DND-41 (cell line): ENCODE measurements around the gene PRR13.

Experiments used
- ATAC-seq: fragments of 200-7000 bp; cut with Tn5 transposase; 3 replicates; pipeline ENCODE4 v1.9.1; 2021; ENCODE audit warnings: low read depth; ENCODE audit not compliant: insufficient read depth
- DNase-seq: peaks from one replicate; pipeline ENCODE4 v3.0.0-alpha.2; 2020
- H2AFZ ChIP-seq: 2 replicates; pipeline ENCODE4 v1.6.0; 2012; ENCODE audit warnings: low read depth, low read length
- H3K27ac ChIP-seq: 2 replicates; pipeline ENCODE4 v1.5.1; 2012; ENCODE audit warnings: low read length, inconsistent platforms
- H3K27me3 ChIP-seq: fragments of 200-600 bp; sonication (generic); 2 replicates; pipeline ENCODE4 v1.6.0; 2012; ENCODE audit warnings: low read length, mild to moderate bottlenecking, inconsistent platforms; ENCODE audit not compliant: insufficient read depth, poor library complexity
- H3K36me3 ChIP-seq: 2 replicates; pipeline ENCODE4 v1.5.1; 2012; ENCODE audit warnings: low read length, inconsistent platforms; ENCODE audit not compliant: insufficient read depth
- H3K4me1 ChIP-seq: 2 replicates; pipeline ENCODE4 v1.5.1; 2012; ENCODE audit warnings: mild to moderate bottlenecking, low read length; ENCODE audit not compliant: insufficient read depth
- H3K4me2 ChIP-seq: 2 replicates; pipeline ENCODE4 v1.6.0; 2012; ENCODE audit warnings: mild to moderate bottlenecking, moderate library complexity, low read length, inconsistent platforms; ENCODE audit not compliant: insufficient read depth
- H3K4me3 ChIP-seq, 2 experiments: fragments of 200-600 bp in 1 of 2; shearing (Covaris generic) in 1 of 2; 2 replicates each; pipeline ENCODE4 v1.5.1; 2012 to 2016; ENCODE audit warnings: inconsistent platforms in 2 of 2, low read length in 2 of 2, mild to moderate bottlenecking in 2 of 2, low read depth in 1 of 2, moderate library complexity in 1 of 2
- H3K79me2 ChIP-seq: 2 replicates; pipeline ENCODE4 v1.6.0; 2012; ENCODE audit warnings: low read length, inconsistent platforms; ENCODE audit not compliant: insufficient read depth
- H3K9ac ChIP-seq: 2 replicates; pipeline ENCODE4 v1.6.0; 2012; ENCODE audit warnings: low read depth, mild to moderate bottlenecking, inconsistent platforms, low read length, moderate library complexity
- H3K9me3 ChIP-seq: 2 replicates; pipeline ENCODE4 v1.5.1; 2012; ENCODE audit warnings: low read length, moderate library complexity, mild to moderate bottlenecking, inconsistent platforms; ENCODE audit not compliant: insufficient read depth, severe bottlenecking
- H4K20me1 ChIP-seq: 2 replicates; pipeline ENCODE4 v1.6.0; 2012; ENCODE audit warnings: low read length; ENCODE audit not compliant: insufficient read depth
- EZH2 ChIP-seq: IDR thresholded peaks from 3 replicates; pipeline ENCODE4 v1.6.1; 2012; ENCODE audit warnings: borderline replicate concordance, low read depth, mild to moderate bottlenecking, moderate library complexity, low read length, inconsistent platforms; ENCODE audit not compliant: severe bottlenecking
- TF ChIP-seq, protein P1 (sequence below): IDR thresholded peaks from 2 replicates; pipeline ENCODE4 v1.5.1; 2012; ENCODE audit warnings: borderline replicate concordance, low read length, moderate library complexity, mild to moderate bottlenecking; ENCODE audit not compliant: poor library complexity, severe bottlenecking; ENCODE audit errors: extremely low read depth

Gene PRR13

GRCh38 chr12:53484686-53485575 lies 43.4 kb downstream of the PRR13 start:
- Histone ChIP-seq H3K36me3 (peaks cover 79% of the 10 kb centered on the region), H2AFZ (no peak overlapping the region), H3K4me2 (no peak overlapping the region), H3K27ac (no peak overlapping the region), H3K9me3 (no peaks in the 10 kb centered on the region), H3K79me2 (peaks cover 2% of the 10 kb centered on the region; the same call in 1 of the 2 replicates), H4K20me1 (peaks cover 40% of the 10 kb centered on the region), H3K27me3 (no peaks in the 10 kb centered on the region), H3K9ac (no peak overlapping the region), H3K4me3 (no peak overlapping the region), H3K4me1 (no peaks in the 10 kb centered on the region)
- TF ChIP-seq, protein P1, sequence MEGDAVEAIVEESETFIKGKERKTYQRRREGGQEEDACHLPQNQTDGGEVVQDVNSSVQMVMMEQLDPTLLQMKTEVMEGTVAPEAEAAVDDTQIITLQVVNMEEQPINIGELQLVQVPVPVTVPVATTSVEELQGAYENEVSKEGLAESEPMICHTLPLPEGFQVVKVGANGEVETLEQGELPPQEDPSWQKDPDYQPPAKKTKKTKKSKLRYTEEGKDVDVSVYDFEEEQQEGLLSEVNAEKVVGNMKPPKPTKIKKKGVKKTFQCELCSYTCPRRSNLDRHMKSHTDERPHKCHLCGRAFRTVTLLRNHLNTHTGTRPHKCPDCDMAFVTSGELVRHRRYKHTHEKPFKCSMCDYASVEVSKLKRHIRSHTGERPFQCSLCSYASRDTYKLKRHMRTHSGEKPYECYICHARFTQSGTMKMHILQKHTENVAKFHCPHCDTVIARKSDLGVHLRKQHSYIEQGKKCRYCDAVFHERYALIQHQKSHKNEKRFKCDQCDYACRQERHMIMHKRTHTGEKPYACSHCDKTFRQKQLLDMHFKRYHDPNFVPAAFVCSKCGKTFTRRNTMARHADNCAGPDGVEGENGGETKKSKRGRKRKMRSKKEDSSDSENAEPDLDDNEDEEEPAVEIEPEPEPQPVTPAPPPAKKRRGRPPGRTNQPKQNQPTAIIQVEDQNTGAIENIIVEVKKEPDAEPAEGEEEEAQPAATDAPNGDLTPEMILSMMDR = no peak
- TF ChIP-seq EZH2 = no peak
- DNase-seq (no peak), ATAC-seq (no peak)

- Histone ChIP-seq H2AFZ (no peak overlapping the region), H3K9me3 (no peaks in the 10 kb centered on the region), H3K4me2 (no peak overlapping the region), H3K4me3 (no peak overlapping the region), H3K9ac (no peak overlapping the region), H3K4me1 (no peaks in the 10 kb centered on the region), H4K20me1 (peaks cover 34% of the 10 kb centered on the region), H3K27ac (no peak overlapping the region), H3K79me2 (no peaks in the 10 kb centered on the region), H3K36me3 (peaks cover 68% of the 10 kb centered on the region), H3K27me3 (no peaks in the 10 kb centered on the region)
- ATAC-seq (no peak), DNase-seq (no peak)
- TF ChIP-seq, protein P1 = no peak
- no peak for TF ChIP-seq EZH2
Observed at GRCh38 chr12:53485955-53486735, 44.6 kb downstream of the PRR13 start.

DNA sequence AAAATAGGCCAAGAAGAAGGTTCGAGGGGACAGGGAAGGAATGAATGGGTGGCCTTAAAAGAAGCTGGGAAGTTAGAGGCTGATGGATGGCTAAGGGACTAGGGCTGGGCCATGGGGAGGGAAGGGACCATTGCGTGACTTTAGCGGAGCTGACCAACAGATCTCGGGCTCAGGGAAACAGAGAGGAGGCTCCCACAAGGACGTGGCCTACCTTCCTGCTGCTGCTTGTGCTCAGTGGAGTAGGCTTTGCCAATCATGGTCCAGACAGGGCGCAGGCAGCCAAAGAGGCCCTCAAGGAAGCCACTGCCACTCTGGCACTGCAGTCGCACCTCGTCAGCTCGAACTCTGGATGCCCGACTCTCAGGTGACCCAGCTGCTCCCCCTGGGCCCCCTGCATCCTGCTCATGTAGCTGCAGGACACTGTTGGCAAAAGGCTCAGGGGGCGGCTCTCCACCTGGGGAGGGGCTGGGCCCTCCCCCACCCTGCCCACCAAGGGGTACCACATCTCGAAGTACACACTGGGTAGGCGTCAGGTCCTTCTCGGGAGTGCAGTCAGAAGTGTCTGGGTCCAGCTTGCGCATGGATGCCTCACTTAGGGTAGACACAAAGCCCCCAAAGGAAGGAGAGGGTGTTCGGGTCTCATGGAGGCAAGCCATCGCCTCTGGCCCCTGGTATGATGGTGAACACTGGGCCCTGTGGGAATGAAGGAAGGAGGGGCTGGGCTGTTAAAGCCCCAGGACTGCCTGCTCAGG lies 45.4 kb downstream of the PRR13 start:
- Histone ChIP-seq H3K27me3 (no peaks in the 10 kb centered on the region), H3K4me1 (no peaks in the 10 kb centered on the region), H3K27ac (no peak overlapping the region), H3K36me3 (peaks cover 60% of the 10 kb centered on the region), H3K9me3 (no peaks in the 10 kb centered on the region), H3K4me2 (no peak overlapping the region), H3K4me3 (no peak overlapping the region), H4K20me1 (peaks cover 29% of the 10 kb centered on the region), H2AFZ (no peak overlapping the region), H3K79me2 (no peaks in the 10 kb centered on the region), H3K9ac (no peak overlapping the region)
- DNase-seq (no peak), ATAC-seq (no peak)
- no peak for TF ChIP-seq EZH2
- TF ChIP-seq, protein P1 = no peak
